HepG2 (cell line): ENCODE results near the gene PA2G4. TPM values are rescaled to one million over a fixed set of nuclear protein-coding genes. Genes with fewer than 3 reads are reported as not detected.
A peak's percentile ranks its signal among the peaks of the same experiment; 100 is the strongest.

Source experiments
- AKAP8 ChIP-seq: sonication (generic); formaldehyde crosslinking; IDR thresholded peaks from 2 replicates; pipeline ENCODE4 v1.5.1; 2020; ENCODE audit warnings: mild to moderate bottlenecking, missing genetic modification reagents
- CBFB ChIP-seq: sonication (generic); formaldehyde crosslinking; IDR thresholded peaks from 2 replicates; pipeline ENCODE4 v1.4.0; 2020; ENCODE audit warnings: missing genetic modification reagents
- DR1 ChIP-seq: sonication (generic); formaldehyde crosslinking; IDR thresholded peaks from 2 replicates; pipeline ENCODE4 v1.8.0; 2021; ENCODE audit warnings: mild to moderate bottlenecking, missing genetic modification reagents, inconsistent platforms
- GPN1 ChIP-seq: sonication (generic); formaldehyde crosslinking; IDR thresholded peaks from 2 replicates; pipeline ENCODE4 v1.5.1; 2020; ENCODE audit warnings: missing genetic modification reagents, borderline replicate concordance
- HCFC1 ChIP-seq: fragments of 150-350 bp; IDR thresholded peaks from 2 replicates; pipeline ENCODE4 v1.6.1; 2014; ENCODE audit warnings: low read depth, low read length
- JUND ChIP-seq: sonication (generic); formaldehyde crosslinking; IDR thresholded peaks from 2 replicates; pipeline ENCODE4 v1.8.0; 2022; ENCODE audit warnings: mild to moderate bottlenecking, missing genetic modification reagents
- KLF11 ChIP-seq: IDR thresholded peaks from 2 replicates; pipeline ENCODE4 v1.6.1; 2016; ENCODE audit warnings: missing compliant biosample characterization
- MAZ ChIP-seq, 2 experiments: sonication (generic) in 1 of 2; formaldehyde crosslinking in 1 of 2; IDR thresholded peaks; 2 replicates each; pipeline versions ENCODE4 v1.5.0 to v1.6.1; 2012 to 2020; ENCODE audit warnings: low read depth in 2 of 2, mild to moderate bottlenecking in 2 of 2, borderline replicate concordance in 1 of 2, improper control_type of control experiment in 1 of 2, low read length in 1 of 2, missing genetic modification reagents in 1 of 2, moderate library complexity in 1 of 2
- NFYC ChIP-seq: IDR thresholded peaks from 2 replicates; pipeline ENCODE4 v1.6.1; 2016; ENCODE audit warnings: missing genetic modification reagents, missing compliant biosample characterization
- SNAPC5 ChIP-seq: sonication (generic); formaldehyde crosslinking; IDR thresholded peaks from 2 replicates; pipeline ENCODE4 v1.8.1; 2023; ENCODE audit warnings: mild to moderate bottlenecking, missing genetic modification reagents, borderline replicate concordance
- ZBTB1 ChIP-seq: sonication (generic); formaldehyde crosslinking; IDR thresholded peaks from 2 replicates; pipeline ENCODE4 v1.4.0; 2020; ENCODE audit warnings: missing genetic modification reagents, borderline replicate concordance
- ZNF33A ChIP-seq: sonication (generic); formaldehyde crosslinking; IDR thresholded peaks from 2 replicates; pipeline ENCODE4 v1.5.1; 2020; ENCODE audit warnings: missing genetic modification reagents, mild to moderate bottlenecking, moderate library complexity, borderline replicate concordance
- ZNF407 ChIP-seq: sonication (generic); formaldehyde crosslinking; IDR thresholded peaks from one replicate; pipeline ENCODE4 v1.5.1; 2020; ENCODE audit warnings: mild to moderate bottlenecking, missing genetic modification reagents; ENCODE audit errors: not compliant biosample characterization
- ZNF496 ChIP-seq: sonication (generic); formaldehyde crosslinking; IDR thresholded peaks from 2 replicates; pipeline ENCODE4 v1.8.1; 2023; ENCODE audit warnings: mild to moderate bottlenecking, moderate library complexity, missing genetic modification reagents; ENCODE audit not compliant: insufficient replicate concordance
- ZNF512 ChIP-seq: sonication (generic); formaldehyde crosslinking; IDR thresholded peaks from 2 replicates; pipeline ENCODE4 v1.4.0; 2020; ENCODE audit warnings: mild to moderate bottlenecking, missing genetic modification reagents
- ZNF589 ChIP-seq: sonication (generic); formaldehyde crosslinking; conservative IDR thresholded peaks from 2 replicates; pipeline ENCODE4 v1.8.0; 2022; ENCODE audit warnings: mild to moderate bottlenecking, moderate library complexity, missing genetic modification reagents
- ZNF616 ChIP-seq: sonication (generic); formaldehyde crosslinking; IDR thresholded peaks from 2 replicates; pipeline ENCODE4 v1.5.0; 2020; ENCODE audit warnings: low read depth, mild to moderate bottlenecking, missing genetic modification reagents
- ZSCAN9 ChIP-seq: IDR thresholded peaks from 2 replicates; pipeline ENCODE4 v1.6.1; 2016; ENCODE audit warnings: borderline replicate concordance
- polyA plus RNA-seq, 8 experiments: library from polyadenylated mRNA; depleted of rRNA in 3 of 8; stranded (reverse) in 7 of 8; unstranded in 1 of 8; fragments of >200 nt; fragmentation: Illumina TruSeq in 4 of 8; extraction: Trizol in 4 of 8; gene quantifications; 2 replicates each; pipeline versions ENCODE4 v1.2.1 to v1.2.3, GENCODE V29; 2011 to 2016; ENCODE audit warnings: low read depth in 4 of 8, missing spikeins in 1 of 8, mixed read lengths in 1 of 8; ENCODE audit not compliant: insufficient read depth in 1 of 8
- total RNA-seq, 5 experiments: library from RNA; depleted of rRNA; stranded (reverse); fragments of >200 nt; fragmentation: Illumina TruSeq; extraction: Trizol; gene quantifications; 2 replicates each; pipeline ENCODE4 v1.2.3, GENCODE V29; 2016; ENCODE audit warnings: low read depth in 1 of 5
- TF ChIP-seq, protein P1 (sequence below): sonication (generic); formaldehyde crosslinking; IDR thresholded peaks from 2 replicates; pipeline ENCODE4 v1.4.0; 2020; ENCODE audit warnings: missing genetic modification reagents

The PA2G4 gene
- total and polyA plus RNA-seq, 2 of the 13 experiments (the other 11 are each of a cell fraction or from before 2014, with no cell fraction given) = 147 to 240 TPM

DNA sequence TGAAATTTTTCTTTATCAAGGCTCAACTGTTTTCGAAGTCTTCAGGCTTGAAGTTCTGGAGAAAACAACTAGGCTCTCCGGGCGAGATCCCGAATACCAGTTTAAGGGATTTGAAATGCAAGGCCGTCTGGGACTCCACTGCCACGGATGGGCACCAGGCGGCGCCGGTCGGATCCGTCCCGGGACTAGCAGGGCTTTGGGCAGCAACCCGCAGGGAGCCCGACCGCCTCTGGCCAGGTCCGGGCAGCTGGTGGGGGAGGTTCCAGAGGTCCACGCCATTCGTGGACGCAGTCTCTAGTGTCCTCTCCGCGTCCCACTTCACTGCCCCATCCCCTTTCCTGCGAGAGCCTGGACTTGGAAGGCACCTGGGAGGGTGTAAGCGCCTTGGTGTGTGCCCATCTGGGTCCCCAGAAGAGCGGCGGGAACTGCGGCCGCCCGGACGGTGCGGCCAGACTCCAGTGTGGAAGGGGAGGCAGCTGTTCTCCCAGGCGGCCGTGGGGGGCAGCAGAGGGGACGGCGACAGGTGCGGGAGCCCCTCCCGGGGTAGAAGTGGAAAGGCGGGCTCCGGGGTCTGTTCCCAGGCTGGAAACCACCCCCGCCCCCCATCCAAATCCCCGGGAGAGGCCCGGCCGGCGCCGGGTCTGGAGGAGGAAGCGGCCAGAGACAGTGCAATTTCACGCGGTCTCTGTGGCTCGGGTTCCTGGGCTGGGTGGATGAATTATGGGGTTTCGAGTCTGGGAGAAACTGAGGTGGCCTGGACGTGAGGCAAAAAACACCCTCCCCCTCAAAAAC is 25.2 kb upstream of the PA2G4 start (continued):
- TF ChIP-seq AKAP8 (CRISPR knock-in tag) = no peak
- no peak for TF ChIP-seq HCFC1
- TF ChIP-seq SNAPC5 = no peak
- TF ChIP-seq ZNF589 = no peak
- no peak; the same call in 1 of the 2 replicates for TF ChIP-seq ZNF616 (CRISPR knock-in tag)
- no peak; the same call in 1 of the 2 replicates for TF ChIP-seq DR1 (CRISPR knock-in tag)
- no peak for TF ChIP-seq JUND (CRISPR knock-in tag)
- TF ChIP-seq KLF11 = peak; percentile 76; the same call in 1 of the 2 replicates
- TF ChIP-seq ZNF407 (CRISPR knock-in tag) = no peak
- no peak for TF ChIP-seq ZBTB1 (CRISPR knock-in tag)
- peak; percentile 53 for TF ChIP-seq CBFB (CRISPR knock-in tag)
- TF ChIP-seq ZSCAN9 (CRISPR knock-in tag) = no peak
- TF ChIP-seq MAZ (IDR thresholded peaks at IDR 0.05; ENCODE audit: borderline replicate concordance, low read depth, low read length) = no peak
- peak; percentile 22; the same call in 1 of the 2 replicates for TF ChIP-seq MAZ (CRISPR knock-in tag; IDR thresholded peaks at IDR 0.05; ENCODE audit: low read depth)
- no peak for TF ChIP-seq ZNF512
- TF ChIP-seq ZNF496 (CRISPR knock-in tag) = no peak
- TF ChIP-seq NFYC = no peak
- no peak for TF ChIP-seq GPN1 (CRISPR knock-in tag)
- TF ChIP-seq, protein P1, sequence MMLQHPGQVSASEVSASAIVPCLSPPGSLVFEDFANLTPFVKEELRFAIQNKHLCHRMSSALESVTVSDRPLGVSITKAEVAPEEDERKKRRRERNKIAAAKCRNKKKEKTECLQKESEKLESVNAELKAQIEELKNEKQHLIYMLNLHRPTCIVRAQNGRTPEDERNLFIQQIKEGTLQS (CRISPR knock-in tag) = 0 out of 2 replicates have a peak, but pooled peaks have one; percentile 11
- no peak for TF ChIP-seq ZNF33A
